Activated CD8-positive, alpha-beta memory T cell treated with anti-CD3 and anti-CD28 coated beads for 48 hours (primary cell): ENCODE results near the gene FBXL5.

Experiments
- DNase-seq, 3 experiments: peaks; one replicate each; pipeline ENCODE4 v3.0.0-alpha.2; 2020; ENCODE audit warnings: low read depth in 2 of 3, low spot score in 2 of 3

Gene FBXL5, protein sequence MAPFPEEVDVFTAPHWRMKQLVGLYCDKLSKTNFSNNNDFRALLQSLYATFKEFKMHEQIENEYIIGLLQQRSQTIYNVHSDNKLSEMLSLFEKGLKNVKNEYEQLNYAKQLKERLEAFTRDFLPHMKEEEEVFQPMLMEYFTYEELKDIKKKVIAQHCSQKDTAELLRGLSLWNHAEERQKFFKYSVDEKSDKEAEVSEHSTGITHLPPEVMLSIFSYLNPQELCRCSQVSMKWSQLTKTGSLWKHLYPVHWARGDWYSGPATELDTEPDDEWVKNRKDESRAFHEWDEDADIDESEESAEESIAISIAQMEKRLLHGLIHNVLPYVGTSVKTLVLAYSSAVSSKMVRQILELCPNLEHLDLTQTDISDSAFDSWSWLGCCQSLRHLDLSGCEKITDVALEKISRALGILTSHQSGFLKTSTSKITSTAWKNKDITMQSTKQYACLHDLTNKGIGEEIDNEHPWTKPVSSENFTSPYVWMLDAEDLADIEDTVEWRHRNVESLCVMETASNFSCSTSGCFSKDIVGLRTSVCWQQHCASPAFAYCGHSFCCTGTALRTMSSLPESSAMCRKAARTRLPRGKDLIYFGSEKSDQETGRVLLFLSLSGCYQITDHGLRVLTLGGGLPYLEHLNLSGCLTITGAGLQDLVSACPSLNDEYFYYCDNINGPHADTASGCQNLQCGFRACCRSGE

GRCh38 chr4:15655223-15656037, at the start of gene FBXL5:
TSS of gene FBXL5 (minus strand) at chr4:15655357. CDS start at chr4:15655287, 70 bp downstream.
- DNase-seq, result peak; percentile 52 to 72 (median 54)

GRCh38 chr4:15704129-15704528, 49.0 kb upstream of the FBXL5 start:
- no peak for DNase-seq

GRCh38 chr4:15703439-15703838, 48.3 kb upstream of the FBXL5 start:
- no peak for DNase-seq

- DNase-seq, result peak; percentile 8 to 22 (median 15)
These were observed 47.8 kb upstream of the FBXL5 start, which contains the start of gene BST1 for GRCh38 chr4:15702941-15703403. TSS of gene BST1 (plus strand) at chr4:15703065. CDS start at chr4:15703145, 80 bp downstream.

GRCh38 chr4:15696866-15697265, 41.7 kb upstream of the FBXL5 start:
- no peak for DNase-seq

GRCh38 chr4:15695729-15696128, 40.6 kb upstream of the FBXL5 start:
- no peak for DNase-seq

- DNase-seq, result no peak
These were observed 40.1 kb upstream of the FBXL5 start for GRCh38 chr4:15695240-15695699.

DNA sequence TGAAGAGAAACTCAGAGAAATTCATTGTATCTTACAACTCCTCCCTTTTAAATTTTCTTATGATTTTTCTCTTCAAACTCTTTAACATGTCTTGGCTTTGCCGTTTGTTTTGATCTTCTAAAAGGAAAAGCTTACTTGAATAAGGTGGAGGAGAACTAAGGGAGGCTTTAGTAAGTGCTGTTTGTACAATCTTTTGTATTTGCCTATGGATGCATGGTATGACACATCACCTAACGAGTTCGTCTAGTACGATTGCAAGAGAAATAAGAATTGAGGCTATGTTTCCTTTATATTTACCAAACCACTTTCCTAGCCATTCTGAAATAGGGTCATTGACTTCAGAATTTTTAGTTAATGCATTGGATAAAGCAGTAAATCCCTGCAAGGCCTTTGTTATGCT, 39.3 kb upstream of the FBXL5 start:
- no peak for DNase-seq

DNA sequence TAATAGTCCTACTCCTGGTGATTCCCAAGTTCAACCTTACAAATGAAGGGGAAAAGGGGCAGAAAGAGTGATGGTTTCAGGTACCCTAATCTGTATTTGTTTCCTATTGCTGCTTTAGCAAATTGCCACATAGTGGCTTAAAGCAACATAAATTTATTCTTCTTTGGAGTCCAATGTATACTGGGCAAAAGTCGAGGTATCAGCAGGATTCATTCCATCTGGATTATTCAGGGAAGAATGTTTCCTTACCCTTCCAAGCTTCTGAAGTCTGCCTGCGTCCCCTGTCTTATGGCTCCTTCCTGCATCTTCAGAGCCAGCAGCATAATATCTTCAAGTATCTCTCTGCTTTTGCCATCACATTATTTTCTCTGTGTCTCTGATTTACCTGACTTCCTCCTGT, 37.4 kb upstream of the FBXL5 start:
- DNase-seq, result no peak

GRCh38 chr4:15691346-15692135, 36.4 kb upstream of the FBXL5 start:
- no peak for DNase-seq

DNA sequence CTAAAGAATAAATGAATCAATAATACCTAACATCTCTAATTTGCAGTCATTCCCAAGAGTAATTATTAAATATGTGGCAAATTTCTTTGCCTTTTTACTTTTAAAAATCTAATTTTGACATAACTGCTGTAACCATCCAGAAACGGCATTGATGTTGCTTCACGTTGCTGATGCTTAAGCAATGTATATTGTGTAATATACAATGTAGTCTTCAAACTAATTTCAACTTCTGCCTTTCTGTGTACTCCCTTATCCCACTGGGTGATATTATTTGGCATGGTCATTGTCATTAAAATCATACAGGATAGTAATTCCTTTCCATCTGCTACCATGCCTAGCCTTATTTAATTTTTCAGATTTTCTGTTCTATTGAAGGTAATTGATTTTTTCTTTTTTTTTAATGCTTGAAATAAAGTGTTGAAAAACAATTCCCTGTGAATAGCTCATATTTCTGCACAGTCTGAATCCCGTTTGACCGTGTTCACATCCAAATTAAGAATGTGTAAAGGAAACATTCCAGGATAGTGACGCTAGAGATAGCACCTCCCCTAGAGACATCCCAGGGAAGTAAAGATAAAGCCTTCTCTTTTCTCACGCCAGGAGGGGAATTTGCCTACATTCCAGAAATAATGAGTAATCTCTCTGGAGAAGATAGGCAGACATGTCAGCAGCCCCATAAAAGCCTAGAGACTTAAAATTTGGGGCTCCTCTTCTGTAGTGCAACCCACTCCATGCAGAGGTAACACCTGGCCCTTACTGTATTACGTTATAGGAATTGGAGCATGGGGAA, 35.1 kb upstream of the FBXL5 start:
- DNase-seq, result no peak

- DNase-seq, result no peak
These were observed 34.4 kb upstream of the FBXL5 start for GRCh38 chr4:15689540-15689939.

- no peak for DNase-seq
These were observed 32.9 kb upstream of the FBXL5 start for GRCh38 chr4:15688051-15688450.

- no peak for DNase-seq
These were observed 29.3 kb upstream of the FBXL5 start for GRCh38 chr4:15684498-15684897.

GRCh38 chr4:15683143-15683495, 28.0 kb upstream of the FBXL5 start:
- no peak for DNase-seq

- DNase-seq, result no peak
These were observed 27.3 kb upstream of the FBXL5 start for GRCh38 chr4:15682242-15683142.

- DNase-seq, result peak; percentile 98 to 99 (median 99)
These were observed 26.4 kb upstream of the FBXL5 start, which contains the start of gene FAM200B for GRCh38 chr4:15681372-15682241. TSS of gene FAM200B (plus strand) at chr4:15681827. CDS start at chr4:15686978, 5,151 bp downstream.

- DNase-seq, result no peak
These were observed 25.9 kb upstream of the FBXL5 start for GRCh38 chr4:15681067-15681371.
